Fibroblast of villous mesenchyme (primary cell): ENCODE data around the gene OR1N1. TPM values are rescaled to one million over a fixed set of nuclear protein-coding genes. Genes with fewer than 3 reads are reported as not detected.
"Not testable (repeated sequence)": the region's sequence is repeated elsewhere in the genome, so short reads cannot be mapped to it uniquely, and the experiment has no call there.

Source experiments
- DNase-seq: peaks from one replicate; pipeline ENCODE4 v3.0.0-alpha.2; 2010; ENCODE audit warnings: low read depth
- H3K4me3 ChIP-seq: 2 replicates; pipeline ENCODE4 v1.5.1; 2011; ENCODE audit warnings: low read depth, mild to moderate bottlenecking, low read length
- CTCF ChIP-seq: IDR thresholded peaks from 2 replicates; pipeline ENCODE4 v1.5.1; 2012; ENCODE audit warnings: low read depth, mild to moderate bottlenecking, low read length; ENCODE audit not compliant: insufficient read depth
- total RNA-seq: library from RNA; depleted of rRNA; stranded (reverse); fragments of >200 nt; gene quantifications from 2 replicates; pipeline ENCODE4 v1.2.3, GENCODE V29; 2012

OR1N1 gene
- total RNA-seq, 1 donor, result not detected

- no peak overlapping the region for H3K4me3 ChIP-seq
- DNase-seq, result no peak
- no peak for TF ChIP-seq CTCF
Observed at GRCh38 chr9:122551371-122551770, 24.3 kb upstream of the OR1N1 start.

DNA sequence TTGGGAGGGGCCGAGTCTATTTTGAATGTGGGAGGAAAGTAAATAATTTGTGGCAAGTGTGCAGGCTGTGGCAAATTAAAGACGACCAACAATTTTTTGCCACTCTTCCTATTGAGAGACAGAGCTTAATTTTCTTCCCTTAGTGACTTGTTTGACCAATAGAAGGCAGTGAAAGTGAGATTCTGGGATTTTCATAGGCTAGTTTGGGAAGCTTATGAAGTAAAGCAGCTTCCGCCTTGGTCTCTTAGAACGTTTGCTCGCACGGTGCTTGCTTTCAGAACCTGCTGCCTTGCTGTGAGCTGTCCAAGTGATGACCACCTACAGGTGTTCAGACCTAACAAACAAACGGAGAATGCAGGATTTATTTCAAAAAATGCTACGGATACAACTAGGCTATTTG lies 19.1 kb upstream of the OR1N1 start:
- no peak for DNase-seq
- H3K4me3 ChIP-seq, result no peak overlapping the region
- no peak for TF ChIP-seq CTCF

DNA sequence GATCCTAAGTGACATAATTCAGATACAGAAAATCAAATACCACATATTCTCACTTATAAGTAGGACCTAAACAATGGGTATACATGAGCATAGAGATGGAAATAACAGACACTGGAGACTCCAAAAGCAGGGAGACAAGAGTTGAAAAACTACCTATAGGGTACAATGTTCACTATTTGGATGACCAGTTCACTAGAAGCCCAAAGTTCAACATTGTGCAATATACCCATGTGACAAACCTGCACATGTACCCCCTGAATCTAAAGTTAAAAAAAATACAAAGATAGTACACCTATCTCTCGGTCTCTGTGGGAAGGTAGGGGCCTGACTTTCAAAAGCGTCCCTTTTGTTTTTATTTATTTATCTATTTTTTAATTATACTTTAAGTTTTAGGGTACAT lies 11.7 kb upstream of the OR1N1 start:
- no peak overlapping the region for H3K4me3 ChIP-seq
- TF ChIP-seq CTCF, result no peak
- no peak for DNase-seq

- DNase-seq, H3K4me3 ChIP-seq: not testable (repeated sequence)
Observed at GRCh38 chr9:122537066-122537465, 10.0 kb upstream of the OR1N1 start.

GRCh38 chr9:122536134-122536533 lies 9.0 kb upstream of the OR1N1 start:
- TF ChIP-seq CTCF, result no peak
- DNase-seq, result peak; percentile 10
- no peak overlapping the region for H3K4me3 ChIP-seq

DNA sequence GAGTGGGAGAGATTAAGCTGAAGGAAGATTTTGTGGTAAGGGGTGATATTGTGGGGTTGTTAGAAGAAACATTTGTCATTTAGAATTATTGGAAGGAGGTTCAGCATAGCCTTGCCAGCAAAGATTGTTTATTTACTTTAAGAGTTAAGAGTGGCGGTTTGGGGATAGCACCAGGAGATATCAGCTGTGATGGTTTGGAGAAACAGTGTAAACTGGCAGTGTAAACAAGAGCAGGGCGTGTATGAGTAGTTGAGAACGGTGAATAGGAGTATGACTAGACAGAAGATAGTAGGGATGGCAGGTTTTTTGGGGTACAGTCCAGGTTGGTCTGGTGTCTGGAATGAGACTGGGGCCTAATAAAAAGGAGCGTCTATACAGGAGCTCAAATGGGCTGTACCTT lies 4.1 kb upstream of the OR1N1 start:
- not testable (repeated sequence) for H3K4me3 ChIP-seq, DNase-seq

GRCh38 chr9:122526602-122527001 lies 491 bp downstream of the OR1N1 start:
- TF ChIP-seq CTCF, result no peak
- H3K4me3 ChIP-seq, result no peak overlapping the region

GRCh38 chr9:122519376-122519775 lies 7.7 kb downstream of the OR1N1 start:
- TF ChIP-seq CTCF, result no peak
- no peak overlapping the region for H3K4me3 ChIP-seq
- DNase-seq, result no peak

More at GRCh38 chr9:122526602-122527001, 491 bp downstream of the OR1N1 start:
- DNase-seq, result no peak
